Gastrocnemius medialis (tissue), 4 donors: ENCODE results near the gene SORL1. TPM values are rescaled to one million over a fixed set of nuclear protein-coding genes. Genes with fewer than 3 reads are reported as not detected.

Experiments used
- ATAC-seq, 2 donors: fragments of 150-250 bp; one replicate each; pipeline ENCODE4 v1.9.1; 2016
- DNase-seq, 2 donors: peaks; one replicate each; pipeline ENCODE4 v3.0.0-alpha.2; 2019
- H3K27ac ChIP-seq, 4 donors: fragments of 200-600 bp; sonication (generic); 1 replicate in 1 of 4; 2 replicates in 3 of 4; pipeline ENCODE4 v1.5.1; 2016 to 2018; ENCODE audit warnings: mild to moderate bottlenecking in 2 of 4, moderate library complexity in 1 of 4
- H3K27me3 ChIP-seq, 3 donors: fragments of 200-600 bp; sonication (generic) in 2 of 3; 1 replicate in 1 of 3; 2 replicates in 2 of 3; pipeline versions ENCODE4 v1.5.1 to v1.6.0; 2016 to 2019; ENCODE audit warnings: mild to moderate bottlenecking in 1 of 3, moderate library complexity in 1 of 3
- H3K36me3 ChIP-seq, 2 donors: fragments of 200-600 bp; sonication (generic) in 1 of 2; one replicate each; pipeline ENCODE4 v1.5.1; 2017 to 2018
- H3K4me1 ChIP-seq, 2 donors: fragments of 200-600 bp; sonication (generic) in 1 of 2; one replicate each; pipeline ENCODE4 v1.5.1; 2016 to 2017; ENCODE audit warnings: mild to moderate bottlenecking in 2 of 2
- H3K4me3 ChIP-seq, 4 donors: fragments of 200-600 bp; sonication (generic) in 3 of 4; 1 replicate in 1 of 4; 2 replicates in 3 of 4; pipeline ENCODE4 v1.5.1; 2016 to 2019; ENCODE audit warnings: mild to moderate bottlenecking in 2 of 4
- H3K9me3 ChIP-seq, 3 donors: fragments of 200-600 bp; sonication (generic) in 2 of 3; 1 replicate in 1 of 3; 2 replicates in 2 of 3; pipeline ENCODE4 v1.5.1; 2016 to 2019
- POLR2A ChIP-seq, 2 donors: fragments of 450-650 bp; IDR thresholded peaks; one replicate each; pipeline ENCODE4 v1.6.1; 2017; ENCODE audit warnings: antibody characterized with exemption in 2 of 2, mild to moderate bottlenecking in 2 of 2, moderate library complexity in 2 of 2
- in situ Hi-C, 4 donors: fragments of 200-750 bp; cut with MboI; loops; one replicate each; pipeline versions ENCODE4 v1.15.0 to v1.8.0; 2017; ENCODE audit warnings: low sequenced_read_pairs in 4 of 4
- intact Hi-C: fragments of 100-400 bp; cut with DNase I; formaldehyde crosslinking; loops from one replicate; pipeline ENCODE4 v1.15.1; 2023; ENCODE audit warnings: low total_unique reads
- total RNA-seq, 4 donors: library from RNA; depleted of rRNA; stranded (reverse); fragments of >200 nt; gene quantifications; one replicate each; pipeline versions ENCODE4 v1.1.0 to v1.2.3, GENCODE V29; 2016
- TF ChIP-seq, protein P1 (sequence below), 5 experiments: fragments of 450-650 bp in 3 of 5; fragments of 200-600 bp in 2 of 5; sonication (generic) in 2 of 5; IDR thresholded peaks in 4 of 5; conservative IDR thresholded peaks in 1 of 5; 1 replicate in 4 of 5; 2 replicates in 1 of 5; pipeline ENCODE4 v1.5.1; 2016 to 2019; ENCODE audit warnings: antibody characterized with exemption in 5 of 5, mild to moderate bottlenecking in 3 of 5, moderate library complexity in 3 of 5

The SORL1 gene
- total RNA-seq, 4 donors from 2014 or later, result 0.78 to 2.7 (median 2.3) TPM

DNA sequence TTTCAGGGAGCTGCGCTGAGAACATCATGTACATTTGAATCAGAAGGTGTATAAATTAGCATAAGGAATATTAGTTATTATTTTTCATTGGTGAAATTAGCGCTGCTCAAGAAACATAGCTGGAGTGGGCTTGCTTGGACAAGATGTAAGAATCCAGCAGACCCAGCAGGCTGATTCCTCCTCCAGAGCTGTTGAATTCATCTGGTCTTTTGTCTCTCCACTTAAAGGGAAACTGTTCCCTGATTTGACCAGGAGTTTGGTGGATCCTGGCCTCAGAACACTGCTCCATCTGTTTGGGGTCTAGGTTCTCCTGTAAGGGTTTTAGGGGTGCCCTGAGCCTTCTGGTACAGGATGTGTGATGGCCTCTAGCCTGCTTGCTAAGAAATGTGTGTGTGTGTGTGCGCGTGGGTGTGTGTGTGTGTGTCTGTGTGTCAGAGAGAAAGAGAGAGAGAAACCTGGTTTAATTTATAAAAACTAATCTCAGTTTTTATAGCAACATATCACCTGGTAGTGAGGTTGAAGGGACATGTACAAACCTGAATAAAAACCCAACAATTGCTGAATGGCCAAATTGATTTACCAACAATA is 8.3 kb upstream of the SORL1 start:
- no peak overlapping the region for H3K4me3 ChIP-seq
- DNase-seq (no peak), ATAC-seq (no peak)
- in situ Hi-C loops (no loop called here), intact Hi-C loops (no loop called here)
- H3K4me1 ChIP-seq, result no peaks in the 10 kb centered on the region
- H3K36me3 ChIP-seq, result no peaks in the 10 kb centered on the region
- no peaks in the 10 kb centered on the region for H3K9me3 ChIP-seq
- TF ChIP-seq, protein P1, sequence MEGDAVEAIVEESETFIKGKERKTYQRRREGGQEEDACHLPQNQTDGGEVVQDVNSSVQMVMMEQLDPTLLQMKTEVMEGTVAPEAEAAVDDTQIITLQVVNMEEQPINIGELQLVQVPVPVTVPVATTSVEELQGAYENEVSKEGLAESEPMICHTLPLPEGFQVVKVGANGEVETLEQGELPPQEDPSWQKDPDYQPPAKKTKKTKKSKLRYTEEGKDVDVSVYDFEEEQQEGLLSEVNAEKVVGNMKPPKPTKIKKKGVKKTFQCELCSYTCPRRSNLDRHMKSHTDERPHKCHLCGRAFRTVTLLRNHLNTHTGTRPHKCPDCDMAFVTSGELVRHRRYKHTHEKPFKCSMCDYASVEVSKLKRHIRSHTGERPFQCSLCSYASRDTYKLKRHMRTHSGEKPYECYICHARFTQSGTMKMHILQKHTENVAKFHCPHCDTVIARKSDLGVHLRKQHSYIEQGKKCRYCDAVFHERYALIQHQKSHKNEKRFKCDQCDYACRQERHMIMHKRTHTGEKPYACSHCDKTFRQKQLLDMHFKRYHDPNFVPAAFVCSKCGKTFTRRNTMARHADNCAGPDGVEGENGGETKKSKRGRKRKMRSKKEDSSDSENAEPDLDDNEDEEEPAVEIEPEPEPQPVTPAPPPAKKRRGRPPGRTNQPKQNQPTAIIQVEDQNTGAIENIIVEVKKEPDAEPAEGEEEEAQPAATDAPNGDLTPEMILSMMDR (IDR thresholded peaks at IDR 0.05 in 4 of 5, conservative IDR thresholded peaks at IDR 0.05 in 1 of 5), result no peak
- TF ChIP-seq POLR2A (IDR thresholded peaks at IDR 0.05), result no peak
- no peaks in the 10 kb centered on the region for H3K27me3 ChIP-seq
- no peak overlapping the region for H3K27ac ChIP-seq

- ATAC-seq, result no peak
These were observed 7.6 kb upstream of the SORL1 start for GRCh38 chr11:121444526-121444925.

DNA sequence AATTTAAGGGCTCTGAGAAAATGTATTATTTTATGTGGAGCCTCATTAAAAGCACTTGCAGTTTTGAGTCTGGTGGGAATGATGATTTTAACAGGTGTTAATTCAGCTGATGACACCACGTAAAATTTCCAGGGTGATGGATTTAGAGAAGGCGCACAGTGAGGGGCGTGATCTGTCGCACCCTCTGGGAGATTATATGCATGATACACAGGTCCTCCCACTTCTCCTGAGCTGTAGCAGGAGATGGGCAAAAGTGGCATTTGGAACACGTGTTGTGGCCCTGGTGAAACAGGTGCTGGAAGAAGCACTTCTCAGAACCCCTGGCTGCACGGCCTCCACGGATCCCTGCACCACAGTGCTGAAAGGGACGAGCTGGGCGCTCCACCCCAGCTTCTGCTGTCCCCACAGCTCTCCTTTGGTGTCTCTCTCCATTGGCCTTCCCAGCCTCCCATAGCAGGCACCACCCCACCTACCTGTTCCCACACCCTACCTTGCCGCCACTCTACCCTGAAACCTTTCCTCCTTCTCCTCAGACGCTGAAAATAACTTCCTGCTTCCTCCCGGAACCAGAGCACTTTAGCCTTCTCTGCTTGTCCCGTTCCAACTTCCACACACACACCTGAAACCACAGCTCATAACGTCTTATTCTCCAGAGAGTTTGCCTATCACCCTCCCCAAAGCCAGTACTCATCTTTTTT is 6.9 kb upstream of the SORL1 start:
- Histone ChIP-seq H3K27me3 (no peaks in the 10 kb centered on the region), H3K4me1 (no peaks in the 10 kb centered on the region), H3K4me3 (no peak overlapping the region), H3K36me3 (no peaks in the 10 kb centered on the region), H3K27ac (no peak overlapping the region), H3K9me3 (no peaks in the 10 kb centered on the region)
- in situ Hi-C loops (no loop called here), intact Hi-C loops (no loop called here)
- no peak for DNase-seq
- no peak for ATAC-seq
- no peak for TF ChIP-seq POLR2A (IDR thresholded peaks at IDR 0.05)
- TF ChIP-seq, protein P1 (IDR thresholded peaks at IDR 0.05 in 4 of 5, conservative IDR thresholded peaks at IDR 0.05 in 1 of 5), result no peak

More at GRCh38 chr11:121444526-121444925, 7.6 kb upstream of the SORL1 start:
- in situ Hi-C loops (no loop called here), intact Hi-C loops (no loop called here)
- Histone ChIP-seq H3K27me3 (no peaks in the 10 kb centered on the region), H3K4me1 (no peaks in the 10 kb centered on the region), H3K9me3 (no peaks in the 10 kb centered on the region), H3K4me3 (no peak overlapping the region), H3K36me3 (no peaks in the 10 kb centered on the region), H3K27ac (no peak overlapping the region)
- TF ChIP-seq, protein P1 (IDR thresholded peaks at IDR 0.05 in 4 of 5, conservative IDR thresholded peaks at IDR 0.05 in 1 of 5), result no peak
- TF ChIP-seq POLR2A (IDR thresholded peaks at IDR 0.05), result no peak
- no peak for DNase-seq

DNA sequence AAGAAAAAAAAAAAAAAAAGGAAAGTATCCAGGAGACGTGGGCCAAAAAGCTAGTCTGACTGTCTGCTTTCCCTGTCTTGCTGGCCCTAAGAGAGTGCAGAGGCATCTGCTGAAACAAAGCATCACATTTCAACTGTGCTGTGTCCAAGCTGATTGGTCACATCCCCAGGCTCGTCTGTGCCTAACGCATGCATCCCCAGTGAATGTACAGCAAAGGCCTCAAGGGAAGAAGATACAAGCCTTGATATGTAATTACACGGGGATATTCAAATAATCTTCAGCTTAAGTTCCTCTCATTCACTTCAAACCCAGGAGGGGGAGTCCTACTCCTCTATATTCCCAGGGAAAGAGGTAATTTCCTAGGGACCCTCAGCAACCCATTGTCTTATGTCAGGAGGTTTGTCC is 5.4 kb upstream of the SORL1 start:
- ATAC-seq, result no peak
- Histone ChIP-seq H3K27me3 (peaks cover 0 to 5% (median 0%) of the 10 kb centered on the region in 3 donors), H3K27ac (no peak overlapping the region), H3K36me3 (no peaks in the 10 kb centered on the region), H3K4me1 (no peaks in the 10 kb centered on the region), H3K4me3 (no peak overlapping the region), H3K9me3 (no peaks in the 10 kb centered on the region)
- DNase-seq, result no peak
- no peak for TF ChIP-seq POLR2A (IDR thresholded peaks at IDR 0.05)
- TF ChIP-seq, protein P1 (IDR thresholded peaks at IDR 0.05 in 4 of 5, conservative IDR thresholded peaks at IDR 0.05 in 1 of 5), result no peak
- intact Hi-C loops (no loop called here), in situ Hi-C loops (no loop called here)
